ENCODE data around the gene DHRS12.

The DHRS12 gene

GRCh38 chr13:51731759-51732158 lies 72.2 kb downstream of the DHRS12 start:
- no peak overlapping the region for H3K27ac Mint-ChIP-seq
- ATAC-seq (ENCODE audit: low read depth), result no peak

GRCh38 chr13:51730927-51731326 lies 73.0 kb downstream of the DHRS12 start:
- Mint-ChIP-seq H3K9me3 (no peaks in the 10 kb centered on the region), H3K4me1 (peaks cover 3% of the 10 kb centered on the region), H3K27ac (no peak overlapping the region), H3K36me3 (peaks cover 29% of the 10 kb centered on the region), H3K4me3 (no peak overlapping the region), H3K27me3 (no peaks in the 10 kb centered on the region)
- no peak for DNase-seq (ENCODE audit: low spot score in 2 of 2)
- no peak for ATAC-seq (ENCODE audit: low read depth)

More at GRCh38 chr13:51731759-51732158, 72.2 kb downstream of the DHRS12 start:
- Mint-ChIP-seq H3K4me3 (no peak overlapping the region), H3K36me3 (peaks cover 25% of the 10 kb centered on the region), H3K9me3 (no peaks in the 10 kb centered on the region), H3K4me1 (peaks cover 3% of the 10 kb centered on the region), H3K27me3 (no peaks in the 10 kb centered on the region)
- DNase-seq (ENCODE audit: low spot score in 2 of 2), result no peak

- no peak for DNase-seq (ENCODE audit: low spot score in 2 of 2)
- no peaks in the 10 kb centered on the region for H3K27me3 Mint-ChIP-seq
- H3K9me3 Mint-ChIP-seq, result no peaks in the 10 kb centered on the region
- H3K4me3 Mint-ChIP-seq, result no peak overlapping the region
- H3K4me1 Mint-ChIP-seq, result no peaks in the 10 kb centered on the region
- H3K36me3 Mint-ChIP-seq, result peaks cover 22% of the 10 kb centered on the region
- H3K27ac Mint-ChIP-seq, result no peak overlapping the region
- ATAC-seq (ENCODE audit: low read depth), result no peak
Observed at GRCh38 chr13:51729866-51730553, 74.0 kb downstream of the DHRS12 start.

GRCh38 chr13:51728972-51729371 lies 75.0 kb downstream of the DHRS12 start:
- Mint-ChIP-seq H3K27me3 (no peaks in the 10 kb centered on the region), H3K36me3 (peaks cover 22% of the 10 kb centered on the region), H3K27ac (no peak overlapping the region), H3K4me1 (no peaks in the 10 kb centered on the region), H3K4me3 (no peak overlapping the region), H3K9me3 (no peaks in the 10 kb centered on the region)
- no peak for DNase-seq (ENCODE audit: low spot score in 2 of 2)
- no peak for ATAC-seq (ENCODE audit: low read depth)

- no peak for DNase-seq (ENCODE audit: low spot score in 2 of 2)
- no peak overlapping the region for H3K27ac Mint-ChIP-seq
- H3K4me3 Mint-ChIP-seq, result no peak overlapping the region
- H3K4me1 Mint-ChIP-seq, result no peaks in the 10 kb centered on the region
- ATAC-seq (ENCODE audit: low read depth), result no peak
- peaks cover 19% of the 10 kb centered on the region for H3K36me3 Mint-ChIP-seq
- H3K27me3 Mint-ChIP-seq, result no peaks in the 10 kb centered on the region
- H3K9me3 Mint-ChIP-seq, result no peaks in the 10 kb centered on the region
Observed at GRCh38 chr13:51728275-51728673, 75.7 kb downstream of the DHRS12 start.

GRCh38 chr13:51727634-51728274 lies 76.2 kb downstream of the DHRS12 start:
- Mint-ChIP-seq H3K4me1 (no peaks in the 10 kb centered on the region), H3K9me3 (no peaks in the 10 kb centered on the region), H3K36me3 (peaks cover 20% of the 10 kb centered on the region), H3K27ac (no peak overlapping the region), H3K27me3 (no peaks in the 10 kb centered on the region), H3K4me3 (no peak overlapping the region)
- DNase-seq (ENCODE audit: low spot score in 2 of 2), result no peak
- ATAC-seq (ENCODE audit: low read depth), result no peak

GRCh38 chr13:51726446-51727193 lies 77.3 kb downstream of the DHRS12 start:
- Mint-ChIP-seq H3K36me3 (peaks cover 19% of the 10 kb centered on the region), H3K9me3 (no peaks in the 10 kb centered on the region), H3K4me1 (no peaks in the 10 kb centered on the region), H3K27ac (no peak overlapping the region), H3K4me3 (no peak overlapping the region), H3K27me3 (no peaks in the 10 kb centered on the region)
- no peak for ATAC-seq (ENCODE audit: low read depth)
- no peak for DNase-seq (ENCODE audit: low spot score in 2 of 2)

- DNase-seq (ENCODE audit: low spot score in 2 of 2) (no peak), ATAC-seq (ENCODE audit: low read depth) (no peak)
- no peaks in the 10 kb centered on the region for H3K9me3 Mint-ChIP-seq
- H3K27me3 Mint-ChIP-seq, result no peaks in the 10 kb centered on the region
- H3K36me3 Mint-ChIP-seq, result peaks cover 22% of the 10 kb centered on the region
- no peak overlapping the region for H3K4me3 Mint-ChIP-seq
- H3K27ac Mint-ChIP-seq, result no peak overlapping the region
- H3K4me1 Mint-ChIP-seq, result peaks cover 3% of the 10 kb centered on the region
Observed at GRCh38 chr13:51724721-51725120, 79.2 kb downstream of the DHRS12 start.

- Mint-ChIP-seq H3K4me1 (peaks cover 3% of the 10 kb centered on the region), H3K4me3 (no peak overlapping the region), H3K27me3 (no peaks in the 10 kb centered on the region), H3K9me3 (no peaks in the 10 kb centered on the region), H3K36me3 (peaks cover 26% of the 10 kb centered on the region), H3K27ac (no peak overlapping the region)
- ATAC-seq (ENCODE audit: low read depth) (no peak), DNase-seq (ENCODE audit: low spot score in 2 of 2) (no peak)
Observed at GRCh38 chr13:51723529-51723928, 80.4 kb downstream of the DHRS12 start.

GRCh38 chr13:51721496-51721895 lies 82.5 kb downstream of the DHRS12 start:
- DNase-seq (ENCODE audit: low spot score in 2 of 2), result no peak
- Mint-ChIP-seq H3K36me3 (peaks cover 21% of the 10 kb centered on the region), H3K4me1 (peaks cover 3% of the 10 kb centered on the region), H3K27ac (peak overlapping the region; percentile 72), H3K4me3 (no peak overlapping the region), H3K27me3 (no peaks in the 10 kb centered on the region), H3K9me3 (no peaks in the 10 kb centered on the region)
- peak; percentile 38 for ATAC-seq (ENCODE audit: low read depth)

GRCh38 chr13:51719394-51719793 lies 84.6 kb downstream of the DHRS12 start:
- no peaks in the 10 kb centered on the region for H3K27me3 Mint-ChIP-seq
- peaks cover 3% of the 10 kb centered on the region for H3K4me1 Mint-ChIP-seq
- no peak for DNase-seq (ENCODE audit: low spot score in 2 of 2)
- no peak overlapping the region for H3K4me3 Mint-ChIP-seq
- no peaks in the 10 kb centered on the region for H3K9me3 Mint-ChIP-seq
- ATAC-seq (ENCODE audit: low read depth), result no peak
- H3K27ac Mint-ChIP-seq, result peak overlapping the region; percentile 72
- peaks cover 15% of the 10 kb centered on the region for H3K36me3 Mint-ChIP-seq
